GM12872 (cell line): ENCODE results near the gene RPA1.

Source experiments
- TF ChIP-seq, protein P1 (sequence below): IDR thresholded peaks from 3 replicates; pipeline ENCODE4 v1.5.1; 2011; ENCODE audit warnings: low read depth, mild to moderate bottlenecking, low read length, moderate library complexity; ENCODE audit not compliant: insufficient read depth

Gene RPA1

DNA sequence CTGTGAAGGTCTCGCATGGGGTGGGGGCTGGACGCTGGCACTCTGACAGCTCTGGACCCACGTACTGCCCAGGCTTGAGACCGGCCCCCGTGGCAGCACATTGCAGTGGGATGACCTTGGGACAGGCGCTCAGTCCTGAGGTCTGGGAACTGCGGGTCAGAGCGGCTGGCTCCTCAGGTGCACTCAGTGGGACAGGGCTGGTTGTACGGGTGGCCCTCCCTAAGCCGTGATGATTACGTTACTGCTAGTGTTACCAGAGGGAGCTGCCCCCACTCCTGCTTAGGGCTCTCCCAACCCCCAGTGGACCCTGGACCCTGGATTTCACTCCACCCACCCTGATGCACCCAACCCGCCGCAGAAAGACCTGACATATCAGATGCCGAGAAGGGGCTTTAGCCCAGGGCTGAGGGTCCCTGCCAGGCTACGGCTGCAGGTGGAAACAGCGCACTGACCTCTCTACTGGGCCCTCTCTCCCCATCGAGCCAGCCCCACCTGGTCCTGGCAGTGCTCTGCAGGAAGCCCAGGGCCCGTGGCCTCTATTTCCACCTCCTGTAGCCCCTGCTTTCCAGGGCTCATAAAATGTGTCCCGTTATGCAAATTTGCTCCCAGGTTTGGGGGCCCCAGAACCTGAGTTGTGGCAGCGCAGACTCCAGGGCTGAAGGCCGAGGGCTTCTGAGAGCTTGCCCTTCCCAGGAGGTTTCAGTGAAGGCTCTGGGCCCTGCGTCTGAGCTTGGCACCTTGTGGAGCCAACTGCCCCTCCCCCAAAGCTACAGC lies 118.1 kb downstream of the RPA1 start:
- TF ChIP-seq, protein P1, sequence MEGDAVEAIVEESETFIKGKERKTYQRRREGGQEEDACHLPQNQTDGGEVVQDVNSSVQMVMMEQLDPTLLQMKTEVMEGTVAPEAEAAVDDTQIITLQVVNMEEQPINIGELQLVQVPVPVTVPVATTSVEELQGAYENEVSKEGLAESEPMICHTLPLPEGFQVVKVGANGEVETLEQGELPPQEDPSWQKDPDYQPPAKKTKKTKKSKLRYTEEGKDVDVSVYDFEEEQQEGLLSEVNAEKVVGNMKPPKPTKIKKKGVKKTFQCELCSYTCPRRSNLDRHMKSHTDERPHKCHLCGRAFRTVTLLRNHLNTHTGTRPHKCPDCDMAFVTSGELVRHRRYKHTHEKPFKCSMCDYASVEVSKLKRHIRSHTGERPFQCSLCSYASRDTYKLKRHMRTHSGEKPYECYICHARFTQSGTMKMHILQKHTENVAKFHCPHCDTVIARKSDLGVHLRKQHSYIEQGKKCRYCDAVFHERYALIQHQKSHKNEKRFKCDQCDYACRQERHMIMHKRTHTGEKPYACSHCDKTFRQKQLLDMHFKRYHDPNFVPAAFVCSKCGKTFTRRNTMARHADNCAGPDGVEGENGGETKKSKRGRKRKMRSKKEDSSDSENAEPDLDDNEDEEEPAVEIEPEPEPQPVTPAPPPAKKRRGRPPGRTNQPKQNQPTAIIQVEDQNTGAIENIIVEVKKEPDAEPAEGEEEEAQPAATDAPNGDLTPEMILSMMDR = no peak

DNA sequence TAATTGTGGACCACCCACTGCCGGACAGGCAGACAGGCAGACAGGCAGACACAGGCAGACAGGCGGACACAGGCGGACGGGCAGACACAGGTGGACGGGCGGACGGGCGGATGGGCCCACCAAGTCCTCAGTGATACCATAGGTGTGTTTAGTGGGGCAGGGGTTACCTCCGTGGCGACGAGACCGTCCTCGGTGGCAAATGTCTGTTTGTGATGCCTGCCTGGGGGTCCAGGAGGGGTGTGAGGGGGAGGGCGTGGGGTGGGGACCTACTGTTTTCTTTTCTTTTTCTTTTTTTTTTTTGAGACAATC lies 118.7 kb downstream of the RPA1 start:
- TF ChIP-seq, protein P1 = no peak
